Measurements from ENCODE around the gene HS6ST1.

- TF ChIP-seq CTCF (IDR thresholded peaks at IDR 0.05) (no peak), POLR2A (IDR thresholded peaks at IDR 0.05) (no peak)
Measured at GRCh38 chr2:128217671-128218070, 101.0 kb downstream of the HS6ST1 start.
